ENCODE results near the gene RELCH.

RELCH gene

DNA sequence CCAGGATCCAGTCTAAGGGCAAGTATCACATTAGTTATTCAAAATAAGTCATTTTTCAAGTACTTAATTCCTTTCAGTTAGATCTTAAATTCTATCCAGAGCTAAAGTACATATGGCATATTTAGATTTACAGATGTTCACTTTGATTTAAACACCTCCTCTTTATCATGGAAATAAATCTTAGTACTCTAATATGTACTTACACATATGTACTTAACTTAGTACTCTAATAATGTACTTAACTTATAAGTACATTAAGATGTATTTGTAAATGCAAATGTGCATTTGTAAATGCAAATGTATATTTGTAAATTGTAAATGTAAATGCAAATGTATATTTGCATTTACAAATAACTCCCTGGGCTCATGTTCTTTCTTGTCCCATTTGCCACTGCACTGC lies 14.8 kb upstream of the RELCH start:
- H3K4me3 ChIP-seq (replicated peaks; ENCODE audit: low read depth, low read length) = no peak overlapping the region
- DNase-seq (ENCODE audit: extremely low read depth, low read depth) = no peak

DNA sequence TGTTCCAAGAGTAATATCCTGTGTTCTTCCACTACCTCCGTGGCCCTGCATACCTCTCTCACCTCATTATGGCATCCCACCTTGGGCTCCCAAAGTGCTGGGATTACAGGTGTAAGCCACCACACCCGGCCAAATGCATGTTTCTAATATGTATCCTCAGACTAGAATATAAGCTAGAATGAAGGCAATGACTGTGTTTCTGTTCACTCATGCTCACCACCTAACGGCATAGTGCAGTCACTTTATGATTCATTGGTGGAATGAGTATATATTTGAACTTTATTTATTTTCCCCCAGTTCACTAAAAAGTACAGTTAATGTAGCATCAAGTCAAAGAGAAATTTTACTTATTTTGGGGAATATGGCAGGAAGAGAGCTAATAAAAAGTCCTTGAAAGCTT lies 11.5 kb upstream of the RELCH start:
- TF ChIP-seq, protein P1, sequence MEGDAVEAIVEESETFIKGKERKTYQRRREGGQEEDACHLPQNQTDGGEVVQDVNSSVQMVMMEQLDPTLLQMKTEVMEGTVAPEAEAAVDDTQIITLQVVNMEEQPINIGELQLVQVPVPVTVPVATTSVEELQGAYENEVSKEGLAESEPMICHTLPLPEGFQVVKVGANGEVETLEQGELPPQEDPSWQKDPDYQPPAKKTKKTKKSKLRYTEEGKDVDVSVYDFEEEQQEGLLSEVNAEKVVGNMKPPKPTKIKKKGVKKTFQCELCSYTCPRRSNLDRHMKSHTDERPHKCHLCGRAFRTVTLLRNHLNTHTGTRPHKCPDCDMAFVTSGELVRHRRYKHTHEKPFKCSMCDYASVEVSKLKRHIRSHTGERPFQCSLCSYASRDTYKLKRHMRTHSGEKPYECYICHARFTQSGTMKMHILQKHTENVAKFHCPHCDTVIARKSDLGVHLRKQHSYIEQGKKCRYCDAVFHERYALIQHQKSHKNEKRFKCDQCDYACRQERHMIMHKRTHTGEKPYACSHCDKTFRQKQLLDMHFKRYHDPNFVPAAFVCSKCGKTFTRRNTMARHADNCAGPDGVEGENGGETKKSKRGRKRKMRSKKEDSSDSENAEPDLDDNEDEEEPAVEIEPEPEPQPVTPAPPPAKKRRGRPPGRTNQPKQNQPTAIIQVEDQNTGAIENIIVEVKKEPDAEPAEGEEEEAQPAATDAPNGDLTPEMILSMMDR (IDR thresholded peaks at IDR 0.05; ENCODE audit: low read depth, low read length, missing control alignments) = no peak
- no peak for DNase-seq (ENCODE audit: extremely low read depth, low read depth)
- H3K4me3 ChIP-seq (replicated peaks; ENCODE audit: low read depth, low read length) = no peak overlapping the region

More for the DNA sequence above, 14.8 kb upstream of the RELCH start:
- TF ChIP-seq, protein P1 (IDR thresholded peaks at IDR 0.05; ENCODE audit: low read depth, low read length, missing control alignments) = no peak

- H3K4me3 ChIP-seq (replicated peaks; ENCODE audit: low read depth, low read length) = no peak overlapping the region
- TF ChIP-seq, protein P1 (IDR thresholded peaks at IDR 0.05; ENCODE audit: low read depth, low read length, missing control alignments) = no peak
- no peak for DNase-seq (ENCODE audit: extremely low read depth, low read depth)
These were observed 9.8 kb upstream of the RELCH start for GRCh38 chr18:62177271-62177670.

DNA sequence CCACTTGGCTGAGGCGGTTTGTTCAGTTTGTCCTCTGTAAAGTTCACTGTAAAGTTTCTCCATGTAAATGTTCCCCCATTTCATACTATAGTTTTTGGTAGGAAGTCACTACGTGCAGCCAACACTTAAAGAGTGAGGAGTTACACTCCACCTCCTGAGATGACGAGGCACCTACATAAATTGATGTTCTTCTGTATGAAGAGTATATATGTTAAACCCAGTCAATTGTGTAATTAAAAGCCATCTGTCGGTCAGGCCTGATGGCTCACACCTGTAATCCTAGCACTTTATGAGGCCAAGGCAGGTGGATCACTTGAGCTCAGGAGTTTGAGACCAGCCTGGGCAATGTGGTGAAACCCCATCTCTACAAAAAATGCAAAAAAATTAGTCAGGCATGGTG lies 7.8 kb upstream of the RELCH start:
- no peak overlapping the region for H3K4me3 ChIP-seq (replicated peaks; ENCODE audit: low read depth, low read length)
- DNase-seq (ENCODE audit: extremely low read depth, low read depth) = no peak
- TF ChIP-seq, protein P1 (IDR thresholded peaks at IDR 0.05; ENCODE audit: low read depth, low read length, missing control alignments) = no peak

GRCh38 chr18:62182220-62182619 lies 4.8 kb upstream of the RELCH start:
- no peak overlapping the region for H3K4me3 ChIP-seq (replicated peaks; ENCODE audit: low read depth, low read length)
- TF ChIP-seq, protein P1 (IDR thresholded peaks at IDR 0.05; ENCODE audit: low read depth, low read length, missing control alignments) = no peak
- DNase-seq (ENCODE audit: extremely low read depth, low read depth) = no peak

- no peak overlapping the region for H3K4me3 ChIP-seq (replicated peaks; ENCODE audit: low read depth, low read length)
- TF ChIP-seq, protein P1 (IDR thresholded peaks at IDR 0.05; ENCODE audit: low read depth, low read length, missing control alignments) = peak; percentile 81
- DNase-seq (ENCODE audit: extremely low read depth, low read depth) = peak; percentile 38
These were observed 3.4 kb upstream of the RELCH start for GRCh38 chr18:62183578-62184195.

GRCh38 chr18:62186499-62186773 lies 619 bp upstream of the RELCH start:
- TF ChIP-seq, protein P1 (IDR thresholded peaks at IDR 0.05; ENCODE audit: low read depth, low read length, missing control alignments) = no peak
- no peak for DNase-seq (ENCODE audit: extremely low read depth, low read depth)
- H3K4me3 ChIP-seq (replicated peaks; ENCODE audit: low read depth, low read length) = peak overlapping the region; percentile 98

Data from HFF-Myc (cell line).